ENCODE measurements around the gene SLC9A9. TPM values are rescaled to one million over a fixed set of nuclear protein-coding genes. Genes with fewer than 3 reads are reported as not detected.

Gene SLC9A9
- total and polyA plus RNA-seq, 9 of the 15 experiments (the other 6 are each of a cell fraction or from before 2014, with no cell fraction given) = 0.03 to 0.13 TPM; not detected in 7

DNA sequence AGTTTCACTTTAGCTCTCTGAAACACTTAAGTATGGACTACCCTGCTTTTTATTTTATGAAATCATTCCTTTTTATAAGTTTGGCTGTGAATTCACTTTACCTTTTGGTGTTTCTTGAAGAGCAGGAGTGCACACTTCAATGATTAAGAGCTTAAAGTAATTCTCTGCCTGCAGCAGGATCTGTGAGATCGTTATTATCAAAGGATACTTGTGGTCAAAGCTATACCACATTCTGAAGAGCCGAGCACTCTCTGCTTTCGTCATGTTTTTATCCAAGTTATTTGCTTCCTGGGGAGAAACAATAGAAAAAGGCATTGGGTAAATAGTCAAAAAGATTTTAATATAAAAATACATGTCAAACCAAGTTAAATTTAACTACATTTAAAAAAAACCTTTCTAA lies 485.0 kb downstream of the SLC9A9 start:
- Histone ChIP-seq H3K36me3 (ENCODE audit: control insufficient read depth, insufficient read depth, low read length) (no peaks in the 10 kb centered on the region), H3K9ac (ENCODE audit: insufficient read depth in 1 of 2, low read depth in 2 of 2, low read length in 2 of 2) (peak overlapping the region in 1 of 2 experiments; percentile 7; a peak in 1 of 4 replicates), H3K9me1 (ENCODE audit: control insufficient read depth, insufficient read depth, low read length) (no peaks in the 10 kb centered on the region), H3K27ac (ENCODE audit: extremely low read depth, low read depth, low read length) (peak overlapping the region; percentile 14; the same call in 1 of the 3 replicates), H2AFZ (ENCODE audit: low read depth, low read length) (peak overlapping the region; percentile 37), H3K4me1 (replicated peaks in 1 of 2; ENCODE audit: control insufficient read depth in 2 of 2, insufficient read depth in 2 of 2, low read length in 2 of 2) (peaks cover 10 to 38% of the 10 kb centered on the region in 2 experiments), H3K9me3 (replicated peaks; ENCODE audit: control insufficient read depth, insufficient read depth, low read depth, low read length) (no peaks in the 10 kb centered on the region), H3K79me2 (ENCODE audit: control insufficient read depth, insufficient read depth, low read length) (no peaks in the 10 kb centered on the region), H3K4me3 (no peak overlapping the region), H3K27me3 (ENCODE audit: control insufficient read depth in 2 of 2, insufficient read depth in 2 of 2, low read length in 2 of 2) (no peaks in the 10 kb centered on the region), H4K20me1 (replicated peaks; ENCODE audit: control insufficient read depth, insufficient read depth, low read length) (no peaks in the 10 kb centered on the region), H3K4me2 (ENCODE audit: insufficient read depth, low read length) (no peak overlapping the region)
- in situ Hi-C loops (cut with MboI) = no loop called here
- ChIA-PET CTCF (ENCODE audit: low intra/inter-chr PET ratio) (no interaction called here), POLR2A (interaction anchor here (0.5 to 2.7 kb wide), 3 partner anchors 11 to 532 kb away, joined by 3 to 17 read pairs (median 3); no protein-coding TSS in a partner anchor)
- intact Hi-C loops (cut with micrococcal nuclease) = no loop called here
- peak; percentile 57 for ATAC-seq
- BruUV-seq (replicated peaks) = no TSS peak
- WGBS (ENCODE audit: insufficient coverage, low coverage, missing lambda C conversion rate) = 6% methylated on average over 3 of the region's 3 CpGs
- no peak for DNase-seq (ENCODE audit: extremely low read depth in 1 of 4, low spot score in 3 of 4)
- no peak for FAIRE-seq
- TF ChIP-seq ZNF696 (CRISPR knock-in tag; conservative IDR thresholded peaks at IDR 0.05) (no peak), TCFL5 (CRISPR knock-in tag; conservative IDR thresholded peaks at IDR 0.05) (no peak), ZNF444 (CRISPR knock-in tag; IDR thresholded peaks at IDR 0.05) (no peak), HNRNPL (IDR thresholded peaks at IDR 0.05; ENCODE audit: low read depth, low read length) (no peak), DDX20 (tag; IDR thresholded peaks at IDR 0.05; ENCODE audit: low read depth) (no peak), GABPA (tag; conservative IDR thresholded peaks at IDR 0.05; ENCODE audit: low read depth) (no peak), THRAP3 (IDR thresholded peaks at IDR 0.05; ENCODE audit: borderline replicate concordance) (no peak), RFX7 (CRISPR knock-in tag; IDR thresholded peaks at IDR 0.05) (no peak), CBFB (CRISPR knock-in tag; IDR thresholded peaks at IDR 0.05) (no peak)
- TF ChIP-seq, protein P1, sequence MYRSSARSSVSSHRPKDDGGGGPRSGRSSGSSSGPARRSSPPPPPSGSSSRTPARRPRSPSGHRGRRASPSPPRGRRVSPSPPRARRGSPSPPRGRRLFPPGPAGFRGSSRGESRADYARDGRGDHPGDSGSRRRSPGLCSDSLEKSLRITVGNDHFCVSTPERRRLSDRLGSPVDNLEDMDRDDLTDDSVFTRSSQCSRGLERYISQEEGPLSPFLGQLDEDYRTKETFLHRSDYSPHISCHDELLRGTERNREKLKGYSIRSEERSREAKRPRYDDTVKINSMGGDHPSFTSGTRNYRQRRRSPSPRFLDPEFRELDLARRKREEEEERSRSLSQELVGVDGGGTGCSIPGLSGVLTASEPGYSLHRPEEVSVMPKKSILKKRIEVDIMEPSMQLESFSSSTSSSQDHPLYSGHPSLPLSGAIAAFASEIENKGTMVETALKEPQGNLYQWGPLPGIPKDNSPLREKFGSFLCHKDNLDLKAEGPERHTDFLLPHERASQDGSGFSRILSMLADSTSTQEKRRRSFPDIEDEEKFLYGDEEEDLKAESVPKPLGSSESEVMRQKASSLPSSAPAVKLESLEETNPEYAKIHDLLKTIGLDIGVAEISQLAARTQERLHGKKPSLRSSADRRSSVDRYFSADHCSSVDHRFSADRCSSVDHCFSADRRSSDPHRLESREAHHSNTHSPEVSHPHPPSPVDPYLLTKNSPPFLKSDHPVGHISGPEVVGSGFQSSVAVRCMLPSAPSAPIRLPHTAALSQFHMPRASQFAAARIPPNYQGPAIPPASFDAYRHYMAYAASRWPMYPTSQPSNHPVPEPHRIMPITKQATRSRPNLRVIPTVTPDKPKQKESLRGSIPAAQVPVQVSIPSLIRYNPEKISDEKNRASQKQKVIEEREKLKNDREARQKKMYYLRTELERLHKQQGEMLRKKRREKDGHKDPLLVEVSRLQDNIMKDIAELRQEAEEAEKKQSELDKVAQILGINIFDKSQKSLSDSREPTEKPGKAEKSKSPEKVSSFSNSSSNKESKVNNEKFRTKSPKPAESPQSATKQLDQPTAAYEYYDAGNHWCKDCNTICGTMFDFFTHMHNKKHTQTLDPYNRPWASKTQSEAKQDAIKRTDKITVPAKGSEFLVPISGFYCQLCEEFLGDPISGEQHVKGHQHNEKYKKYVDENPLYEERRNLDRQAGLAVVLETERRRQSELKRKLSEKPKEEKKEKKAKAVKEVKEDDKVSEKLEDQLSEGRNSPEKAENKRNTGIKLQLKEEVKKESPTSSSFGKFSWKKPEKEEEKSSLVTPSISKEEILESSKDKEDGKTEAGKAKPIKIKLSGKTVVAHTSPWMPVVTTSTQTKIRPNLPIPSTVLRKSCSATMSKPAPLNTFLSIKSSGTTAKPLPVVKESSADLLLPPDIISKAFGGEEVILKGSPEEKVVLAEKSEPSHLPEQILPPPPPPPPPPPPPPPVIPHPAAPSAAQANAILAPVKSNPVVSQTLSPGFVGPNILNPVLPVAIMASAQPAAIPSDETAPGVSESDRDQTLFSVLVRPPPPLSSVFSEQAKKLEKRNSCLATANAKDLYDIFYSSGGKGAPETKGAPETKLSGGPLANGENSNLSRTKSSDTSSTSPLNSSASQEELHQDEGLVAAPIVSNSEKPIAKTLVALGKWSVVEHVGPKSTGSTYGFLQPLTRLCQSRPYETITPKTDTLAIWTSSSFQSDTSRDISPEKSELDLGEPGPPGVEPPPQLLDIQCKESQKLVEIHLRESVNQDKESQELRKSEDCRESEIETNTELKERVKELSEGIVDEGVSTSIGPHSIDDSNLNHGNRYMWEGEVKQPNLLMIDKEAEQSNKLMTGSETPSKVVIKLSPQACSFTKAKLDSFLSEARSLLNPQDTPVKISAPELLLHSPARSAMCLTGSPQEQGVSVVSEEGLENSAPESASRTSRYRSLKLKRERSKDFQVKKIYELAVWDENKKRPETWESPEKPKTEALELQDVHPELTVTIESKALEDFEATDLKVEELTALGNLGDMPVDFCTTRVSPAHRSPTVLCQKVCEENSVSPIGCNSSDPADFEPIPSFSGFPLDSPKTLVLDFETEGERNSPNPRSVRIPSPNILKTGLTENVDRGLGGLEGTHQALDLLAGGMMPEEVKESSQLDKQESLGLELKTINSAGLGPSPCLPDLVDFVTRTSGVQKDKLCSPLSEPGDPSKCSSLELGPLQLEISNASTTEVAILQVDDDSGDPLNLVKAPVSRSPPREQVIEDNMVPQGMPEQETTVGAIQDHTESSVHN (IDR thresholded peaks at IDR 0.05; ENCODE audit: borderline replicate concordance in 1 of 2, low read depth in 1 of 2) = no peak
- TF ChIP-seq, protein P2, sequence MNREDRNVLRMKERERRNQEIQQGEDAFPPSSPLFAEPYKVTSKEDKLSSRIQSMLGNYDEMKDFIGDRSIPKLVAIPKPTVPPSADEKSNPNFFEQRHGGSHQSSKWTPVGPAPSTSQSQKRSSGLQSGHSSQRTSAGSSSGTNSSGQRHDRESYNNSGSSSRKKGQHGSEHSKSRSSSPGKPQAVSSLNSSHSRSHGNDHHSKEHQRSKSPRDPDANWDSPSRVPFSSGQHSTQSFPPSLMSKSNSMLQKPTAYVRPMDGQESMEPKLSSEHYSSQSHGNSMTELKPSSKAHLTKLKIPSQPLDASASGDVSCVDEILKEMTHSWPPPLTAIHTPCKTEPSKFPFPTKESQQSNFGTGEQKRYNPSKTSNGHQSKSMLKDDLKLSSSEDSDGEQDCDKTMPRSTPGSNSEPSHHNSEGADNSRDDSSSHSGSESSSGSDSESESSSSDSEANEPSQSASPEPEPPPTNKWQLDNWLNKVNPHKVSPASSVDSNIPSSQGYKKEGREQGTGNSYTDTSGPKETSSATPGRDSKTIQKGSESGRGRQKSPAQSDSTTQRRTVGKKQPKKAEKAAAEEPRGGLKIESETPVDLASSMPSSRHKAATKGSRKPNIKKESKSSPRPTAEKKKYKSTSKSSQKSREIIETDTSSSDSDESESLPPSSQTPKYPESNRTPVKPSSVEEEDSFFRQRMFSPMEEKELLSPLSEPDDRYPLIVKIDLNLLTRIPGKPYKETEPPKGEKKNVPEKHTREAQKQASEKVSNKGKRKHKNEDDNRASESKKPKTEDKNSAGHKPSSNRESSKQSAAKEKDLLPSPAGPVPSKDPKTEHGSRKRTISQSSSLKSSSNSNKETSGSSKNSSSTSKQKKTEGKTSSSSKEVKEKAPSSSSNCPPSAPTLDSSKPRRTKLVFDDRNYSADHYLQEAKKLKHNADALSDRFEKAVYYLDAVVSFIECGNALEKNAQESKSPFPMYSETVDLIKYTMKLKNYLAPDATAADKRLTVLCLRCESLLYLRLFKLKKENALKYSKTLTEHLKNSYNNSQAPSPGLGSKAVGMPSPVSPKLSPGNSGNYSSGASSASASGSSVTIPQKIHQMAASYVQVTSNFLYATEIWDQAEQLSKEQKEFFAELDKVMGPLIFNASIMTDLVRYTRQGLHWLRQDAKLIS (CRISPR knock-in tag; IDR thresholded peaks at IDR 0.05) = no peak
